Loucy (cell line): ENCODE results near the gene GNB3.

Experiments used
- CTCF ChIP-seq: fragments of 200-600 bp; sonication (generic); conservative IDR thresholded peaks from 2 replicates; pipeline ENCODE4 v1.5.1; 2014; ENCODE audit warnings: mild to moderate bottlenecking, antibody characterized with exemption, low read length
- EZH2phosphoT487 ChIP-seq: fragments of 200-600 bp; IDR thresholded peaks from 2 replicates; pipeline ENCODE4 v1.6.1; 2018; ENCODE audit warnings: antibody characterized with exemption, mild to moderate bottlenecking, moderate library complexity, borderline replicate concordance

- TF ChIP-seq CTCF, result no peak
- TF ChIP-seq EZH2phosphoT487, result no peak
Measured at GRCh38 chr12:6846316-6846869, 5.7 kb downstream of the GNB3 start.
